Measurements from ENCODE around the gene CYTH4. TPM values are rescaled to one million over a fixed set of nuclear protein-coding genes. Genes with fewer than 3 reads are reported as not detected.

CYTH4 gene
- total RNA-seq, 2 experiments from 2014 or later = 16.3 to 16.4 TPM

GRCh38 chr22:37343863-37344734, 61.8 kb downstream of the CYTH4 start:
- POLR2A ChIA-PET = no interaction called here
- CTCF ChIA-PET = no interaction called here

- CTCF ChIA-PET = no interaction called here
- POLR2A ChIA-PET = no interaction called here
Observed at GRCh38 chr22:37344735-37345449, 62.6 kb downstream of the CYTH4 start.

- CTCF ChIA-PET = no interaction called here
- POLR2A ChIA-PET = no interaction called here
Observed at GRCh38 chr22:37345863-37346504, 63.7 kb downstream of the CYTH4 start.

- CTCF ChIA-PET = no interaction called here
- POLR2A ChIA-PET = no interaction called here
Observed at GRCh38 chr22:37346505-37346895, 64.2 kb downstream of the CYTH4 start.

GRCh38 chr22:37349043-37349814, 66.9 kb downstream of the CYTH4 start:
- POLR2A ChIA-PET = no interaction called here

GRCh38 chr22:37351232-37351631, 68.9 kb downstream of the CYTH4 start:
- POLR2A ChIA-PET = no interaction called here
- CTCF ChIA-PET = no interaction called here

More at GRCh38 chr22:37349043-37349814, 66.9 kb downstream of the CYTH4 start:
- CTCF ChIA-PET = no interaction called here

- ChIA-PET CTCF (interaction anchor here (1.1 kb wide), 1 partner anchor 35 kb away, joined by 3 read pairs; no protein-coding TSS in a partner anchor), POLR2A (no interaction called here)
Observed at GRCh38 chr22:37352481-37352880, 70.2 kb downstream of the CYTH4 start.

- ChIA-PET CTCF (no interaction called here), POLR2A (no interaction called here)
Observed at GRCh38 chr22:37353839-37354238, 71.5 kb downstream of the CYTH4 start.

- ChIA-PET POLR2A (no interaction called here), CTCF (no interaction called here)
Observed at GRCh38 chr22:37354261-37354660, 72.0 kb downstream of the CYTH4 start.

- POLR2A ChIA-PET = no interaction called here
Observed at GRCh38 chr22:37354670-37355069, 72.4 kb downstream of the CYTH4 start.

GRCh38 chr22:37355174-37355573, 72.9 kb downstream of the CYTH4 start:
- POLR2A ChIA-PET = no interaction called here
- CTCF ChIA-PET = no interaction called here

More at GRCh38 chr22:37354670-37355069, 72.4 kb downstream of the CYTH4 start:
- CTCF ChIA-PET = no interaction called here

GRCh38 chr22:37356922-37357321, 74.6 kb downstream of the CYTH4 start:
- CTCF ChIA-PET = no interaction called here
- POLR2A ChIA-PET = no interaction called here

GRCh38 chr22:37357446-37358075, 75.3 kb downstream of the CYTH4 start:
- POLR2A ChIA-PET = no interaction called here
- CTCF ChIA-PET = no interaction called here

- ChIA-PET POLR2A (no interaction called here), CTCF (no interaction called here)
Observed at GRCh38 chr22:37358386-37358785, 76.1 kb downstream of the CYTH4 start.

GRCh38 chr22:37358917-37359316, 76.6 kb downstream of the CYTH4 start:
- POLR2A ChIA-PET = no interaction called here
- CTCF ChIA-PET = interaction anchor here (1.0 kb wide), 1 partner anchor 234 kb away, joined by 3 read pairs; no protein-coding TSS in a partner anchor

- CTCF ChIA-PET = no interaction called here
- POLR2A ChIA-PET = no interaction called here
Observed at GRCh38 chr22:37362621-37363020, 80.3 kb downstream of the CYTH4 start.

GRCh38 chr22:37363261-37363992, 81.1 kb downstream of the CYTH4 start:
- POLR2A ChIA-PET = no interaction called here
- CTCF ChIA-PET = interaction anchor here (0.8 kb wide), 1 partner anchor 45 kb away, joined by 3 read pairs; no protein-coding TSS in a partner anchor
